HCT116 (cell line): ENCODE data around the gene MGAM2. TPM values are rescaled to one million over a fixed set of nuclear protein-coding genes. Genes with fewer than 3 reads are reported as not detected.

Experiments
- ATAC-seq: fragments of 200-7000 bp; cut with Tn5 transposase; 2 replicates; pipeline ENCODE4 v1.9.1; 2020; ENCODE audit warnings: mild to moderate bottlenecking, moderate library complexity
- BruUV-seq: library from RNA; stranded (reverse); fragments of 400-500 nt; replicated peaks from 2 replicates; lab custom pipeline; 2021; lab: Mats Ljungman, UMichigan
- CTCF ChIA-PET: fragments of 300-600 bp; sonication (Branson Sonifier 250); formaldehyde crosslinking; loops from one replicate; lab custom pipeline; 2021; ENCODE audit warnings: antibody characterized with exemption; lab: Charles Lee
- POLR2A ChIA-PET: fragments of 300-600, 350-600 bp; sonication (Branson Sonifier 250); formaldehyde crosslinking; loops from one replicate; lab custom pipeline; 2021; ENCODE audit warnings: antibody characterized with exemption; lab: Charles Lee
- RAD21 ChIA-PET, 2 experiments: fragments of 300-600 bp; sonication (Branson Sonifier 250); formaldehyde crosslinking; loops; one replicate each; lab custom pipeline; 2023; ENCODE audit warnings: low total read pairs in 2 of 2; ENCODE audit not compliant: uncharacterized antibody in 2 of 2, unreplicated experiment in 2 of 2, low non-redundant PET in 1 of 2; lab: Charles Lee
- DNase-seq: peaks from one replicate; pipeline ENCODE4 v3.0.0-alpha.2; 2010; ENCODE audit warnings: low read depth, low spot score
- H2AFZ ChIP-seq: fragments of 200-600 bp; shearing (Covaris generic), sonication (generic); 2 replicates; pipeline ENCODE4 v1.6.1; 2017; ENCODE audit warnings: low read depth, mixed run types, mixed read lengths, antibody characterized with exemption, low read length; ENCODE audit not compliant: poor library complexity, severe bottlenecking
- H3K27ac ChIP-seq: 2 replicates; pipeline ENCODE4 v1.5.1; 2012; ENCODE audit warnings: low read depth, low read length
- H3K27me3 ChIP-seq: fragments of 200-600 bp; sonication (generic); 2 replicates; pipeline ENCODE4 v1.6.1; 2016; ENCODE audit warnings: mixed run types, low read length, mixed read lengths; ENCODE audit not compliant: insufficient read depth
- H3K36me3 ChIP-seq, 2 experiments: fragments of 200-500 bp in 1 of 2; fragments of 200-600 bp in 1 of 2; sonication (Bioruptor generic) in 1 of 2; sonication (generic) in 1 of 2; 2 replicates each; pipeline versions ENCODE4 v1.5.1 to v1.6.1; 2014 to 2016; ENCODE audit warnings: low read length in 2 of 2, inconsistent platforms in 1 of 2, mixed read lengths in 1 of 2, mixed run types in 1 of 2; ENCODE audit not compliant: insufficient read depth in 2 of 2, control insufficient read depth in 1 of 2
- H3K4me1 ChIP-seq, 2 experiments: fragments of 200-600 bp in 1 of 2; sonication (generic) in 1 of 2; 2 replicates each; pipeline versions ENCODE4 v1.5.1 to v1.6.1; 2012 to 2017; ENCODE audit warnings: low read length in 2 of 2, inconsistent platforms in 1 of 2, mild to moderate bottlenecking in 1 of 2, mixed read lengths in 1 of 2, mixed run types in 1 of 2, moderate library complexity in 1 of 2; ENCODE audit not compliant: insufficient read depth in 2 of 2, control insufficient read depth in 1 of 2
- H3K4me2 ChIP-seq: fragments of 200-600 bp; sonication (generic); 2 replicates; pipeline ENCODE4 v1.6.1; 2017; ENCODE audit warnings: mixed run types, low read length, mixed read lengths
- H3K4me3 ChIP-seq, 2 experiments: fragments of 200-600 bp in 1 of 2; sonication (generic) in 1 of 2; replicated peaks in 1 of 2; 2 replicates each; pipeline ENCODE4 v1.5.1; 2011 to 2016; ENCODE audit warnings: low read length in 2 of 2, control low read depth in 1 of 2, low read depth in 1 of 2, mild to moderate bottlenecking in 1 of 2, mixed read lengths in 1 of 2, mixed run types in 1 of 2
- H3K79me2 ChIP-seq: fragments of 200-600 bp; sonication (generic); 2 replicates; pipeline ENCODE4 v1.6.1; 2017; ENCODE audit warnings: mild to moderate bottlenecking, mixed run types, low read length, moderate library complexity, mixed read lengths; ENCODE audit not compliant: insufficient read depth
- H3K9ac ChIP-seq: fragments of 200-600 bp; sonication (generic); 2 replicates; pipeline ENCODE4 v1.6.1; 2016; ENCODE audit warnings: low read length, mixed read lengths
- H3K9me2 ChIP-seq: fragments of 200-600 bp; sonication (generic), shearing (Covaris generic); 2 replicates; pipeline ENCODE4 v1.6.1; 2017; ENCODE audit warnings: mixed run types, mild to moderate bottlenecking, moderate library complexity; ENCODE audit not compliant: insufficient read depth
- H3K9me3 ChIP-seq, 2 experiments: fragments of 200-500 bp in 1 of 2; fragments of 200-600 bp in 1 of 2; sonication (Bioruptor generic) in 1 of 2; sonication (generic) in 1 of 2; 2 replicates each; pipeline ENCODE4 v1.6.1; 2014 to 2017; ENCODE audit warnings: low read length in 2 of 2, mixed read lengths in 2 of 2, inconsistent platforms in 1 of 2, low read depth in 1 of 2, mild to moderate bottlenecking in 1 of 2, mixed run types in 1 of 2, moderate library complexity in 1 of 2; ENCODE audit not compliant: control insufficient read depth in 1 of 2, insufficient read depth in 1 of 2
- H4K20me1 ChIP-seq: fragments of 200-600 bp; sonication (generic), shearing (Covaris generic); 2 replicates; pipeline ENCODE4 v1.6.1; 2017; ENCODE audit warnings: mixed run types, mild to moderate bottlenecking, moderate library complexity; ENCODE audit not compliant: insufficient read depth
- CBX3 ChIP-seq: IDR thresholded peaks from 2 replicates; pipeline ENCODE4 v1.6.1; 2012; ENCODE audit warnings: low read depth
- CEBPB ChIP-seq: IDR thresholded peaks from 2 replicates; pipeline ENCODE4 v1.6.1; 2012; ENCODE audit warnings: low read depth
- EGR1 ChIP-seq: IDR thresholded peaks from 2 replicates; pipeline ENCODE4 v1.6.1; 2012; ENCODE audit warnings: low read depth
- ELF1 ChIP-seq: IDR thresholded peaks from 2 replicates; pipeline ENCODE4 v1.6.1; 2012; ENCODE audit warnings: low read depth, borderline replicate concordance
- EZH2 ChIP-seq: fragments of 200-600 bp; sonication (generic); IDR thresholded peaks from 2 replicates; pipeline ENCODE4 v1.6.1; 2017; ENCODE audit warnings: antibody characterized with exemption, mixed run types
- EZH2phosphoT487 ChIP-seq: fragments of 200-600 bp; IDR thresholded peaks from 2 replicates; pipeline ENCODE4 v1.6.1; 2018; ENCODE audit warnings: antibody characterized with exemption, borderline replicate concordance
- JUND ChIP-seq: IDR thresholded peaks from 2 replicates; pipeline ENCODE4 v1.6.1; 2012
- POLR2AphosphoS5 ChIP-seq: IDR thresholded peaks from 2 replicates; pipeline ENCODE4 v1.6.1; 2011; ENCODE audit warnings: mild to moderate bottlenecking, low read depth, low read length, moderate library complexity
- RAD21 ChIP-seq: IDR thresholded peaks from 2 replicates; pipeline ENCODE4 v1.6.1; 2012; ENCODE audit warnings: low read depth, mild to moderate bottlenecking
- SIN3A ChIP-seq: IDR thresholded peaks from 2 replicates; pipeline ENCODE4 v1.6.1; 2012; ENCODE audit warnings: low read depth
- SP1 ChIP-seq: IDR thresholded peaks from 2 replicates; pipeline ENCODE4 v1.6.1; 2012; ENCODE audit warnings: low read depth
- TCF7L2 ChIP-seq: IDR thresholded peaks from 2 replicates; pipeline ENCODE4 v1.7.0; 2011; ENCODE audit warnings: borderline replicate concordance, inconsistent platforms; ENCODE audit not compliant: insufficient read depth, insufficient read length; ENCODE audit errors: extremely low read depth
- YY1 ChIP-seq: IDR thresholded peaks from 2 replicates; pipeline ENCODE4 v1.6.1; 2011; ENCODE audit warnings: low read length, low read depth, moderate library complexity, mild to moderate bottlenecking; ENCODE audit not compliant: insufficient replicate concordance; ENCODE audit errors: extremely low read depth
- ZFX ChIP-seq: fragments of 450-650 bp; IDR thresholded peaks from 2 replicates; pipeline ENCODE4 v1.6.1; 2017
- ZNF274 ChIP-seq: fragments of 200-500 bp; sonication (Bioruptor generic); IDR thresholded peaks from 2 replicates; pipeline ENCODE4 v1.6.1; 2014; ENCODE audit warnings: mild to moderate bottlenecking, low read depth, low read length, inconsistent platforms
- intact Hi-C: fragments of 100-400 bp; cut with micrococcal nuclease; formaldehyde crosslinking; loops from 2 replicates; pipeline ENCODE4 v1.10.0; 2022
- total RNA-seq: library from RNA; stranded (reverse); gene quantifications from one replicate; pipeline ENCODE4 v1.2.1, GENCODE V29; 2021; ENCODE audit not compliant: unreplicated experiment
- TF ChIP-seq, protein P1 (sequence below), 3 experiments: fragments of 200-600 bp in 1 of 3; sonication (generic) in 1 of 3; IDR thresholded peaks in 2 of 3; conservative IDR thresholded peaks in 1 of 3; 2 replicates each; pipeline ENCODE4 v1.5.1; 2012 to 2017; ENCODE audit warnings: low read depth in 2 of 3, low read length in 2 of 3, antibody characterized with exemption in 1 of 3, borderline replicate concordance in 1 of 3, control low read depth in 1 of 3, mild to moderate bottlenecking in 1 of 3, mixed read lengths in 1 of 3, mixed run types in 1 of 3, moderate library complexity in 1 of 3; ENCODE audit not compliant: insufficient read depth in 1 of 3
- TF ChIP-seq, protein P2 (sequence below): IDR thresholded peaks from 2 replicates; pipeline ENCODE4 v1.6.1; 2011; ENCODE audit warnings: mild to moderate bottlenecking, low read length, moderate library complexity; ENCODE audit not compliant: insufficient replicate concordance; ENCODE audit errors: extremely low read depth
- TF ChIP-seq, protein P3 (sequence below): IDR thresholded peaks from 2 replicates; pipeline ENCODE4 v1.6.1; 2012; ENCODE audit warnings: low read depth
- TF ChIP-seq, protein P4 (sequence below): IDR thresholded peaks from 2 replicates; pipeline ENCODE4 v1.6.1; 2012

Gene MGAM2
- total RNA-seq, 1 experiment from 2014 or later = 0.05 TPM

DNA sequence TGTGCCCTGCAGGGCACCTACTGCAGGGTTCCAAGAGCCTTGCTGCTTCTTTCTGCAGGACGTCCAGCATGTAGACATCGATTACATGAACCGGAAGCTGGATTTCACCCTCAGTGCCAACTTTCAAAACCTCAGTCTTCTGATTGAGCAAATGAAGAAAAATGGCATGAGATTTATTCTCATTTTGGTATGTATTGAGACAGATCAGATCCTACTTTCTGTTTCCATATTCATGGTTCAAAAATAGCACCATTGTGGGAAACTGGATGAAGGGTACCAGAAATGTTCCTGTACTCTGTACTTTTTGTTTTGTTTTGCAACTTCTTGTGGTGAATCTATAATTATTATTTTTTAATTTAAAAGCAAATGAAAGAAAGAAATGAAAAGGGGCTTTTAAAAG is 64.1 kb downstream of the MGAM2 start:
- Histone ChIP-seq H3K27ac (no peak overlapping the region), H4K20me1 (no peaks in the 10 kb centered on the region)
- TF ChIP-seq, protein P1, sequence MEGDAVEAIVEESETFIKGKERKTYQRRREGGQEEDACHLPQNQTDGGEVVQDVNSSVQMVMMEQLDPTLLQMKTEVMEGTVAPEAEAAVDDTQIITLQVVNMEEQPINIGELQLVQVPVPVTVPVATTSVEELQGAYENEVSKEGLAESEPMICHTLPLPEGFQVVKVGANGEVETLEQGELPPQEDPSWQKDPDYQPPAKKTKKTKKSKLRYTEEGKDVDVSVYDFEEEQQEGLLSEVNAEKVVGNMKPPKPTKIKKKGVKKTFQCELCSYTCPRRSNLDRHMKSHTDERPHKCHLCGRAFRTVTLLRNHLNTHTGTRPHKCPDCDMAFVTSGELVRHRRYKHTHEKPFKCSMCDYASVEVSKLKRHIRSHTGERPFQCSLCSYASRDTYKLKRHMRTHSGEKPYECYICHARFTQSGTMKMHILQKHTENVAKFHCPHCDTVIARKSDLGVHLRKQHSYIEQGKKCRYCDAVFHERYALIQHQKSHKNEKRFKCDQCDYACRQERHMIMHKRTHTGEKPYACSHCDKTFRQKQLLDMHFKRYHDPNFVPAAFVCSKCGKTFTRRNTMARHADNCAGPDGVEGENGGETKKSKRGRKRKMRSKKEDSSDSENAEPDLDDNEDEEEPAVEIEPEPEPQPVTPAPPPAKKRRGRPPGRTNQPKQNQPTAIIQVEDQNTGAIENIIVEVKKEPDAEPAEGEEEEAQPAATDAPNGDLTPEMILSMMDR (IDR thresholded peaks at IDR 0.05 in 2 of 3, conservative IDR thresholded peaks at IDR 0.05 in 1 of 3; ENCODE audit: borderline replicate concordance in 1 of 3, insufficient read depth in 1 of 3, low read depth in 2 of 3, low read length in 2 of 3) = no peak
- no peak for TF ChIP-seq CEBPB
- no peak for TF ChIP-seq JUND
- TF ChIP-seq, protein P2, sequence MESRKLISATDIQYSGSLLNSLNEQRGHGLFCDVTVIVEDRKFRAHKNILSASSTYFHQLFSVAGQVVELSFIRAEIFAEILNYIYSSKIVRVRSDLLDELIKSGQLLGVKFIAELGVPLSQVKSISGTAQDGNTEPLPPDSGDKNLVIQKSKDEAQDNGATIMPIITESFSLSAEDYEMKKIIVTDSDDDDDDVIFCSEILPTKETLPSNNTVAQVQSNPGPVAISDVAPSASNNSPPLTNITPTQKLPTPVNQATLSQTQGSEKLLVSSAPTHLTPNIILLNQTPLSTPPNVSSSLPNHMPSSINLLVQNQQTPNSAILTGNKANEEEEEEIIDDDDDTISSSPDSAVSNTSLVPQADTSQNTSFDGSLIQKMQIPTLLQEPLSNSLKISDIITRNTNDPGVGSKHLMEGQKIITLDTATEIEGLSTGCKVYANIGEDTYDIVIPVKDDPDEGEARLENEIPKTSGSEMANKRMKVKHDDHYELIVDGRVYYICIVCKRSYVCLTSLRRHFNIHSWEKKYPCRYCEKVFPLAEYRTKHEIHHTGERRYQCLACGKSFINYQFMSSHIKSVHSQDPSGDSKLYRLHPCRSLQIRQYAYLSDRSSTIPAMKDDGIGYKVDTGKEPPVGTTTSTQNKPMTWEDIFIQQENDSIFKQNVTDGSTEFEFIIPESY = no peak
- no peak for TF ChIP-seq ZFX
- TF ChIP-seq CBX3 = no peak
- no peak for TF ChIP-seq EZH2phosphoT487
- TF ChIP-seq TCF7L2 = no peak
- TF ChIP-seq, protein P3, sequence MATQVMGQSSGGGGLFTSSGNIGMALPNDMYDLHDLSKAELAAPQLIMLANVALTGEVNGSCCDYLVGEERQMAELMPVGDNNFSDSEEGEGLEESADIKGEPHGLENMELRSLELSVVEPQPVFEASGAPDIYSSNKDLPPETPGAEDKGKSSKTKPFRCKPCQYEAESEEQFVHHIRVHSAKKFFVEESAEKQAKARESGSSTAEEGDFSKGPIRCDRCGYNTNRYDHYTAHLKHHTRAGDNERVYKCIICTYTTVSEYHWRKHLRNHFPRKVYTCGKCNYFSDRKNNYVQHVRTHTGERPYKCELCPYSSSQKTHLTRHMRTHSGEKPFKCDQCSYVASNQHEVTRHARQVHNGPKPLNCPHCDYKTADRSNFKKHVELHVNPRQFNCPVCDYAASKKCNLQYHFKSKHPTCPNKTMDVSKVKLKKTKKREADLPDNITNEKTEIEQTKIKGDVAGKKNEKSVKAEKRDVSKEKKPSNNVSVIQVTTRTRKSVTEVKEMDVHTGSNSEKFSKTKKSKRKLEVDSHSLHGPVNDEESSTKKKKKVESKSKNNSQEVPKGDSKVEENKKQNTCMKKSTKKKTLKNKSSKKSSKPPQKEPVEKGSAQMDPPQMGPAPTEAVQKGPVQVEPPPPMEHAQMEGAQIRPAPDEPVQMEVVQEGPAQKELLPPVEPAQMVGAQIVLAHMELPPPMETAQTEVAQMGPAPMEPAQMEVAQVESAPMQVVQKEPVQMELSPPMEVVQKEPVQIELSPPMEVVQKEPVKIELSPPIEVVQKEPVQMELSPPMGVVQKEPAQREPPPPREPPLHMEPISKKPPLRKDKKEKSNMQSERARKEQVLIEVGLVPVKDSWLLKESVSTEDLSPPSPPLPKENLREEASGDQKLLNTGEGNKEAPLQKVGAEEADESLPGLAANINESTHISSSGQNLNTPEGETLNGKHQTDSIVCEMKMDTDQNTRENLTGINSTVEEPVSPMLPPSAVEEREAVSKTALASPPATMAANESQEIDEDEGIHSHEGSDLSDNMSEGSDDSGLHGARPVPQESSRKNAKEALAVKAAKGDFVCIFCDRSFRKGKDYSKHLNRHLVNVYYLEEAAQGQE = no peak
- TF ChIP-seq ZNF274 = no peak
- no peak for TF ChIP-seq POLR2AphosphoS5
- TF ChIP-seq SIN3A = no peak
- no peak for TF ChIP-seq YY1
- TF ChIP-seq, protein P4, sequence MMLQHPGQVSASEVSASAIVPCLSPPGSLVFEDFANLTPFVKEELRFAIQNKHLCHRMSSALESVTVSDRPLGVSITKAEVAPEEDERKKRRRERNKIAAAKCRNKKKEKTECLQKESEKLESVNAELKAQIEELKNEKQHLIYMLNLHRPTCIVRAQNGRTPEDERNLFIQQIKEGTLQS = no peak
- TF ChIP-seq SP1 = no peak
- no peak for TF ChIP-seq ELF1
- no peak for TF ChIP-seq EZH2
- TF ChIP-seq EGR1 = no peak
- TF ChIP-seq RAD21 = no peak
- TF ChIP-seq, all 23 proteins: peak for 0
- Histone ChIP-seq H3K4me2 (no peak overlapping the region), H3K9me2 (no peaks in the 10 kb centered on the region), H3K36me3 (no peaks in the 10 kb centered on the region), H3K79me2 (no peaks in the 10 kb centered on the region), H3K9ac (no peak overlapping the region), H3K4me3 (no peak overlapping the region), H3K4me1 (no peaks in the 10 kb centered on the region), H3K27me3 (no peaks in the 10 kb centered on the region), H2AFZ (no peak overlapping the region), H3K9me3 (no peaks in the 10 kb centered on the region)
- BruUV-seq = no TSS peak
- DNase-seq = no peak
- no peak for ATAC-seq
- intact Hi-C loops = no loop called here
- RAD21 ChIA-PET = no interaction called here
- CTCF ChIA-PET = no interaction called here
- POLR2A ChIA-PET = no interaction called here
